ENCODE results near the gene AIP. TPM values are rescaled to one million over a fixed set of nuclear protein-coding genes. Genes with fewer than 3 reads are reported as not detected.

AIP gene
- polyA plus RNA-seq, 1 experiment: 55.3 TPM

GRCh38 chr11:67520856-67521824 lies 38.3 kb downstream of the AIP start:
- peaks cover 29% of the 10 kb centered on the region for H3K27me3 ChIP-seq (ENCODE audit: control insufficient read depth, insufficient read depth, low read length)
- H3K4me3 ChIP-seq (ENCODE audit: low read depth, low read length): no peak overlapping the region
- DNase-seq (ENCODE audit: low read depth, low spot score): no peak
- ChIA-PET CTCF (no interaction called here), POLR2A (no interaction called here)
- no peak overlapping the region for H3K27ac ChIP-seq (ENCODE audit: low read depth, low read length)
- TF ChIP-seq CTCF (IDR thresholded peaks at IDR 0.05; ENCODE audit: low read depth, low read length): no peak
- no peaks in the 10 kb centered on the region; the same call in 1 of the 2 replicates for H3K9me3 ChIP-seq (ENCODE audit: control insufficient read depth, insufficient read depth, low read length)

GRCh38 chr11:67521924-67522323 lies 39.1 kb downstream of the AIP start:
- Histone ChIP-seq H3K27me3 (ENCODE audit: control insufficient read depth, insufficient read depth, low read length) (peaks cover 29% of the 10 kb centered on the region), H3K9me3 (ENCODE audit: control insufficient read depth, insufficient read depth, low read length) (no peaks in the 10 kb centered on the region; the same call in 1 of the 2 replicates), H3K27ac (ENCODE audit: low read depth, low read length) (no peak overlapping the region), H3K4me3 (ENCODE audit: low read depth, low read length) (no peak overlapping the region)
- DNase-seq (ENCODE audit: low read depth, low spot score): no peak
- CTCF ChIA-PET: no interaction called here
- POLR2A ChIA-PET: no interaction called here
- no peak for TF ChIP-seq CTCF (IDR thresholded peaks at IDR 0.05; ENCODE audit: low read depth, low read length)

- H3K4me3 ChIP-seq (ENCODE audit: low read depth, low read length): no peak overlapping the region
- POLR2A ChIA-PET: no interaction called here
- no peaks in the 10 kb centered on the region; the same call in 1 of the 2 replicates for H3K9me3 ChIP-seq (ENCODE audit: control insufficient read depth, insufficient read depth, low read length)
- H3K27ac ChIP-seq (ENCODE audit: low read depth, low read length): no peak overlapping the region
- no peak for DNase-seq (ENCODE audit: low read depth, low spot score)
- H3K27me3 ChIP-seq (ENCODE audit: control insufficient read depth, insufficient read depth, low read length): peaks cover 29% of the 10 kb centered on the region
- CTCF ChIA-PET: no interaction called here
- TF ChIP-seq CTCF (IDR thresholded peaks at IDR 0.05; ENCODE audit: low read depth, low read length): no peak
Measured at GRCh38 chr11:67522338-67522737, 39.5 kb downstream of the AIP start.

- CTCF ChIA-PET: no interaction called here
- no peaks in the 10 kb centered on the region; the same call in 1 of the 2 replicates for H3K9me3 ChIP-seq (ENCODE audit: control insufficient read depth, insufficient read depth, low read length)
- POLR2A ChIA-PET: no interaction called here
- no peak for TF ChIP-seq CTCF (IDR thresholded peaks at IDR 0.05; ENCODE audit: low read depth, low read length)
- H3K27ac ChIP-seq (ENCODE audit: low read depth, low read length): no peak within 1 kb of the TSS
- no peak for DNase-seq (ENCODE audit: low read depth, low spot score)
- H3K4me3 ChIP-seq (ENCODE audit: low read depth, low read length): no peak within 1 kb of the TSS
- peaks cover 23% of the 10 kb centered on the region for H3K27me3 ChIP-seq (ENCODE audit: control insufficient read depth, insufficient read depth, low read length)
Measured at GRCh38 chr11:67522844-67523555, 40.2 kb downstream of the AIP start, which contains the start of gene CABP2. Gene CABP2 (minus strand): TSS chr11:67523446. CDS start chr11:67523326, 120 bp downstream.
